HK-2 (cell line): ENCODE measurements around the gene FAM177A1.

ENCODE experiments used
- DNase-seq: peaks from one replicate; pipeline ENCODE4 v3.0.0-alpha.2; 2018; ENCODE audit not compliant: unreplicated experiment

FAM177A1 gene

GRCh38 chr14:35123388-35123703, 77.3 kb downstream of the FAM177A1 start:
- DNase-seq = no peak

- DNase-seq = no peak
Observed at GRCh38 chr14:35124127-35124526, 78.1 kb downstream of the FAM177A1 start.
